H9 (cell line): ENCODE results near the gene ADAMTS17. TPM values are rescaled to one million over a fixed set of nuclear protein-coding genes. Genes with fewer than 3 reads are reported as not detected.
A peak's percentile ranks its signal among the peaks of the same experiment; 100 is the strongest.

Source experiments
- DNase-seq: peaks from one replicate; pipeline ENCODE4 v3.0.0-alpha.2; 2017
- H2AFZ ChIP-seq: one replicate; pipeline ENCODE4 v1.6.1; 2013; ENCODE audit warnings: mild to moderate bottlenecking, low read length, control low read depth, moderate library complexity
- H2AK5ac ChIP-seq: 2 replicates; pipeline ENCODE4 v1.6.1; 2013; ENCODE audit warnings: low read length, control low read depth, mixed read lengths; ENCODE audit not compliant: insufficient read length
- H2BK120ac ChIP-seq: one replicate; pipeline ENCODE4 v1.6.1; 2013; ENCODE audit warnings: low read depth, mild to moderate bottlenecking, low read length, control low read depth, inconsistent platforms; ENCODE audit not compliant: poor library complexity, severe bottlenecking
- H2BK12ac ChIP-seq: 2 replicates; pipeline ENCODE4 v1.6.1; 2013; ENCODE audit warnings: low read length, control low read depth, mixed read lengths, low read depth; ENCODE audit not compliant: insufficient read length
- H2BK15ac ChIP-seq: 2 replicates; pipeline ENCODE4 v1.6.1; 2013; ENCODE audit warnings: low read depth, low read length, control low read depth
- H2BK20ac ChIP-seq: one replicate; pipeline ENCODE4 v1.6.1; 2013; ENCODE audit warnings: low read depth, mild to moderate bottlenecking, low read length, control low read depth, inconsistent platforms; ENCODE audit not compliant: poor library complexity, severe bottlenecking
- H2BK5ac ChIP-seq: 2 replicates; pipeline ENCODE4 v1.6.1; 2013; ENCODE audit warnings: low read length, control low read depth, mixed read lengths; ENCODE audit not compliant: insufficient read length
- H3K14ac ChIP-seq: 2 replicates; pipeline ENCODE4 v1.6.1; 2013; ENCODE audit warnings: low read length, control low read depth; ENCODE audit not compliant: insufficient read depth
- H3K18ac ChIP-seq: 2 replicates; pipeline ENCODE4 v1.6.1; 2013; ENCODE audit warnings: low read depth, mild to moderate bottlenecking, mixed read lengths, low read length, control low read depth; ENCODE audit not compliant: insufficient read length
- H3K23ac ChIP-seq: 2 replicates; pipeline ENCODE4 v1.6.1; 2013; ENCODE audit warnings: low read length, control low read depth, mixed read lengths, low read depth; ENCODE audit not compliant: insufficient read length
- H3K23me2 ChIP-seq: 2 replicates; pipeline ENCODE4 v1.6.1; 2013; ENCODE audit warnings: low read depth, mild to moderate bottlenecking, mixed read lengths, low read length, control low read depth; ENCODE audit not compliant: insufficient read length, poor library complexity, severe bottlenecking
- H3K27ac ChIP-seq: 2 replicates; pipeline ENCODE4 v1.5.1; 2013; ENCODE audit warnings: low read length, control low read depth, mixed read lengths, low read depth; ENCODE audit not compliant: insufficient read length
- H3K27me3 ChIP-seq: 2 replicates; pipeline ENCODE4 v1.6.1; 2013; ENCODE audit warnings: low read length, control low read depth, inconsistent platforms; ENCODE audit not compliant: insufficient read depth
- H3K4ac ChIP-seq: 2 replicates; pipeline ENCODE4 v1.6.1; 2013; ENCODE audit warnings: low read depth, mild to moderate bottlenecking, control low read depth, inconsistent platforms, low read length, moderate library complexity
- H3K4me1 ChIP-seq: 2 replicates; pipeline ENCODE4 v1.6.1; 2013; ENCODE audit warnings: low read length, control low read depth, inconsistent platforms; ENCODE audit not compliant: insufficient read depth
- H3K4me2 ChIP-seq: 2 replicates; pipeline ENCODE4 v1.6.1; 2013; ENCODE audit warnings: low read length, control low read depth, mixed read lengths; ENCODE audit not compliant: insufficient read length, insufficient read depth
- H3K56ac ChIP-seq: 2 replicates; pipeline ENCODE4 v1.6.1; 2013; ENCODE audit warnings: low read depth, mild to moderate bottlenecking, mixed read lengths, low read length, control low read depth; ENCODE audit not compliant: insufficient read length
- H3K79me1 ChIP-seq: 2 replicates; pipeline ENCODE4 v1.6.1; 2013; ENCODE audit warnings: low read depth, mild to moderate bottlenecking, moderate library complexity, low read length, control low read depth, inconsistent platforms; ENCODE audit not compliant: insufficient read depth, poor library complexity, severe bottlenecking
- H3K79me2 ChIP-seq: 2 replicates; pipeline ENCODE4 v1.6.1; 2013; ENCODE audit warnings: low read length, control low read depth, inconsistent platforms; ENCODE audit not compliant: insufficient read depth
- H3K9ac ChIP-seq: 2 replicates; pipeline ENCODE4 v1.6.1; 2013; ENCODE audit warnings: low read length, control low read depth, mixed read lengths; ENCODE audit not compliant: insufficient read length; ENCODE audit errors: extremely low read depth
- H3K9me3 ChIP-seq: one replicate; pipeline ENCODE4 v1.6.1; 2013; ENCODE audit warnings: low read depth, low read length, inconsistent platforms; ENCODE audit not compliant: control insufficient read depth
- H3T11ph ChIP-seq: one replicate; pipeline ENCODE4 v1.6.1; 2013; ENCODE audit warnings: mild to moderate bottlenecking, low read length, control low read depth, inconsistent platforms
- H4K20me1 ChIP-seq: one replicate; pipeline ENCODE4 v1.6.1; 2013; ENCODE audit not compliant: control insufficient read depth, insufficient read length, insufficient read depth
- H4K5ac ChIP-seq: 2 replicates; pipeline ENCODE4 v1.6.1; 2013; ENCODE audit warnings: low read depth, mild to moderate bottlenecking, mixed read lengths, low read length, control low read depth; ENCODE audit not compliant: insufficient read length
- H4K8ac ChIP-seq: replicated peaks from 2 replicates; pipeline ENCODE4 v1.6.1; 2013; ENCODE audit warnings: low read length, control low read depth, mixed read lengths, low read depth; ENCODE audit not compliant: insufficient read length
- H4K91ac ChIP-seq: 2 replicates; pipeline ENCODE4 v1.6.1; 2013; ENCODE audit warnings: low read depth, mild to moderate bottlenecking, moderate library complexity, mixed read lengths, low read length, control low read depth; ENCODE audit not compliant: insufficient read length
- H3K27ac Mint-ChIP-seq, 3 experiments: 2 replicates in 2 of 3; 3 replicates in 1 of 3; pipeline ENCODE4 v1.8.0; 2020 to 2021; ENCODE audit warnings: mixed read lengths in 3 of 3, mild to moderate bottlenecking in 1 of 3, moderate library complexity in 1 of 3
- H3K27me3 Mint-ChIP-seq: 2 replicates; pipeline ENCODE4 v1.8.0; 2021; ENCODE audit warnings: low read depth, mild to moderate bottlenecking, moderate library complexity, mixed read lengths
- H3K36me3 Mint-ChIP-seq, 3 experiments: 2 replicates in 2 of 3; 3 replicates in 1 of 3; pipeline ENCODE4 v1.8.0; 2020 to 2021; ENCODE audit warnings: low read depth in 3 of 3, mixed read lengths in 3 of 3; ENCODE audit not compliant: insufficient read depth in 1 of 3
- H3K4me1 Mint-ChIP-seq, 2 experiments: 2 replicates each; pipeline ENCODE4 v1.8.0; 2020; ENCODE audit warnings: mixed read lengths in 2 of 2
- H3K4me3 Mint-ChIP-seq, 2 experiments: 2 replicates in 1 of 2; 3 replicates in 1 of 2; pipeline ENCODE4 v1.8.0; 2020 to 2021; ENCODE audit warnings: mild to moderate bottlenecking in 2 of 2, mixed read lengths in 2 of 2, moderate library complexity in 1 of 2
- H3K9me3 Mint-ChIP-seq, 2 experiments: 2 replicates in 1 of 2; 3 replicates in 1 of 2; pipeline ENCODE4 v1.8.0; 2020; ENCODE audit warnings: mild to moderate bottlenecking in 2 of 2, mixed read lengths in 2 of 2, moderate library complexity in 1 of 2
- CTCF ChIP-seq: fragments of 200-600 bp; sonication (generic); conservative IDR thresholded peaks from 3 replicates; pipeline ENCODE4 v1.8.0; 2021; ENCODE audit warnings: antibody characterized with exemption, mild to moderate bottlenecking
- WGBS: extraction: QIAGEN DNeasy Blood & Tissue Kit; methylation state at CpG from one replicate; pipeline ENCODE4 v1.1.7; 2013; ENCODE audit warnings: missing lambda C conversion rate, low lambda C conversion rate, mixed read lengths; ENCODE audit not compliant: insufficient read length; ENCODE audit errors: extremely low coverage; 5-methylcytosine and 5-hydroxymethylcytosine counted together
- total RNA-seq: library from RNA; stranded (reverse); gene quantifications from 2 replicates; pipeline ENCODE4 v1.2.1, GENCODE V29; 2021

The ADAMTS17 gene
- total RNA-seq, 1 experiment from 2014 or later, result 2.9 TPM

GRCh38 chr15:100206643-100207042 lies 135.1 kb downstream of the ADAMTS17 start:
- WGBS, result no CpG with 5 or more reads among the region's 7 CpGs
- no peak overlapping the region for H4K8ac ChIP-seq
- H3T11ph ChIP-seq, result no peak overlapping the region
- H2AFZ ChIP-seq, result no peak overlapping the region
- no peak overlapping the region for H3K18ac ChIP-seq
- Mint-ChIP-seq H3K4me1 (peaks cover 18 to 26% of the 10 kb centered on the region in 2 experiments), H3K27me3 (peaks cover 1% of the 10 kb centered on the region; the same call in 1 of the 2 replicates), H3K4me3 (no peak overlapping the region), H3K36me3 (peaks cover 0 to 5% (median 0%) of the 10 kb centered on the region in 3 experiments; a peak in 2 of 7 replicates), H3K27ac (peak overlapping the region in 1 of 3 experiments; percentile 72; a peak in 3 of 7 replicates), H3K9me3 (no peaks in the 10 kb centered on the region; a peak in 1 of 5 replicates)
- H3K4ac ChIP-seq, result no peak overlapping the region
- H4K91ac ChIP-seq, result no peak overlapping the region
- no peak overlapping the region for H2BK20ac ChIP-seq
- H3K79me1 ChIP-seq, result no peaks in the 10 kb centered on the region
- H4K20me1 ChIP-seq, result no peaks in the 10 kb centered on the region
- no peak overlapping the region for H3K56ac ChIP-seq
- H3K79me2 ChIP-seq, result no peaks in the 10 kb centered on the region
- H2BK12ac ChIP-seq, result no peak overlapping the region
- H3K4me2 ChIP-seq, result no peak overlapping the region
- H2BK5ac ChIP-seq, result no peak overlapping the region
- no peaks in the 10 kb centered on the region for H3K23me2 ChIP-seq
- H2BK120ac ChIP-seq, result no peak overlapping the region
- H3K27ac ChIP-seq, result no peak overlapping the region
- H3K9ac ChIP-seq, result no peak overlapping the region
- no peak overlapping the region for H3K14ac ChIP-seq
- H2AK5ac ChIP-seq, result no peak overlapping the region
- DNase-seq, result no peak
- H3K4me1 ChIP-seq, result no peaks in the 10 kb centered on the region
- H4K5ac ChIP-seq, result no peak overlapping the region
- H3K27me3 ChIP-seq, result no peaks in the 10 kb centered on the region
- no peak overlapping the region for H3K23ac ChIP-seq
- H3K9me3 ChIP-seq, result no peaks in the 10 kb centered on the region
- TF ChIP-seq CTCF, result no peak
- no peak overlapping the region for H2BK15ac ChIP-seq
